CMK (cell line): ENCODE measurements around the gene MYEF2.

Source experiments
- DNase-seq: peaks from one replicate; pipeline ENCODE4 v3.0.0-alpha.2; 2010; ENCODE audit warnings: low read depth

The MYEF2 gene

GRCh38 chr15:48144889-48145288, 33.2 kb downstream of the MYEF2 start:
- DNase-seq, result no peak

DNA sequence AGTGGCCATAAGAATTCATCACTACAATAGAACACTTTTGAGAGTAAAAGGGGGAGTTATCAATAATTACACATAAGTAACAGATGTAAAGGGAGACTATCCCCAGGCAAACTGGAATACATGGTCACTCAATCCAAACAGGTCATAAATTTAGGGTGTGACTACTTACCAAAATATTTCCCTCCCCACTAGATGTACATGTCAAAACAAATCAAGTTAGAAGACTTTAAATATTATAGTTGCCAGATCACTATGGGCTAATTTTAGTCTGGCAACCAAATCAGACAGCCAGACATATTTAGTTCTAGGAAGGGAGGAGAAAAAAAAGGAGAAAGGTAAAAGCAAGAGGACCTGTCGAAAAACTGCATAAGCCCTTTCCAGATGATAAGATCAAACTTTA, 34.2 kb downstream of the MYEF2 start:
- no peak for DNase-seq

DNA sequence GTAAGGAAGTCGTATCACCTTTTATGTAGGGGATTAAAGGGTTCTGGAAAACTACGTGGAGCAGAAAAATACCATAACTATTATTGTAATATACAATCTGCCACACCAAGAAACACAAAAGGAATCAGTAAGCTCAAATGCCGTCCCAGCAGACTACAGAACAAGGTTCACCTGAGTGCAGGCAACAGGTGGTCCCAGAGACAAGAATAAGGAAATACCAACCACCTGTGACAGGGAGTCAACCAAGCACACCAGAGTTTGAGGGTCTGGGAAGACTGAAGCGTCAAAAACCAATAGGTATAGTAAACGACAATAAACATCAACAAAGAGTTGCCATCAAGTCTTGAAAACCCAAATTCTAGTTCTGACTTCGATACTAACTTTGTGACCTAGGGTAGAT, 45.2 kb downstream of the MYEF2 start:
- DNase-seq, result no peak

DNA sequence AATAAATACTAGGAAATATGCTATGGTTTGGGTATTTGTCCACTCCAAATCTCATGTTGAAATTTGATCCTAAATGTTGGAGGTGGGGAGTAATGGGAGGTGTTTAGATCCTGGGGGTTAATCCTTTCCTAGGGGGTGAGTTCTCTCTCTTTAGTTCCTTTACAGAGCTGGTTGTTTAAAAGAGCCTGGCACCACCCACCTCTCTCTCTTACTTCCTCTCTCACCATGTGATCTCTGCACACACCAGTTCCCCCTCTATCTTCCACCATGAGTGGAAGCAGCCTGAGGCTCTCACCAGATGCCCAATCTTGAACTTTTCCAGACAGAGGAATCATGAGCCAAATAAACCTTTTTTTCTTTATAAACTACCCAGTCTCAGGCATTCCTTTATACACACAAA, 46.8 kb downstream of the MYEF2 start:
- DNase-seq, result no peak

DNA sequence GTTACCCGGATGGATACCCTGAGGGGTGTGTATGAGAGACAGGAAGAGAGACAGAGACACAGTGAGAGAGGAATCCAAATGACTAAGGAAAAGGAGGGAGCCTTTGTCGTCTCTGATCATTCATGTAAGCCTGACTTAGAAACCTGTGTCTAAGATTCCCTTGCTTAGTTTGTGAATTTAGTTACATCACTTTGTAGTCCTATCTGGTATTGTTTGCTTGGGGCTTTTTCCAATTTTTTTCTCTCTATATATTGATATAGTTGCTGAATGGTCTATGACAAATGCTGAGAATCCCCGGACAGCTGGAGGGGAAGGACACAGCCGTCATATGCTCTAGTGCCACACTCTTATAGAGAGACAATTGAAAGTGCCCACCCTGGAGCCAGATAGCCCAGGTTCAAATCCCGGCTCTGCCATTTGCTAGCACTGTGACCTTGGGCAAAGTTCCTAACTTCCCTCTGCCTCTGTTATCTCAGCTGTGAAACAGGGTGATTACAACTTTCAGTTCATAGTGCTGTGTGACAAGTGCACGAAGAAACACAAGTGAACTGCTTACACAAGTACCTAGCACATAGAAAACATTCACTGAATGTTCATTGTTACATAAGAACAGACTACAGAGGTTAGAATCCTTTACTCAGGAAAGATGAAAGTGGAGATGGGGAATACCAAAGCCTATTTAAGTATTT, 51.3 kb downstream of the MYEF2 start:
- no peak for DNase-seq

GRCh38 chr15:48121849-48122248, 56.2 kb downstream of the MYEF2 start:
- no peak for DNase-seq

DNA sequence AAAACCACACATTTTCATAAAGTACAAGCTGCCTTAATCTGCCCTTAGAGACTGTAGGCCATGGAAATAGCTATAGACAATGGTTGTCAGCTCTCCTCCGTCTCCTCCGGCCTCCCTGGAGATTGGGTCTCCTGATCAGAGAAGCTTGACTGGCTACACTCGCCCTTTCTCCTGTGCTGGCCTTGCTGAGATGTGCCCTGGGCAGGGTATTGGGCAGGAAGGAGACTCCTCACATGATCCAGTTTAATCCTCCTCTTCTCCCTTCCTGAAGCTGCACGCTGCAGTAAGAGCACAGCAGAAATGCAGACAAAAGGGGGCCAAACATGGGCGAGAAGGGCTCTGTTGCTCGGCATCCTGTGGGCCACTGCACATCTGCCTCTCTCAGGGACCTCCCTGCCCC, 57.4 kb downstream of the MYEF2 start, which contains the start of gene SLC24A5:
TSS of gene SLC24A5 (plus strand) at position 246 of the 400 bp plus-strand sequence. CDS start at position 301, 55 bp downstream.
- no peak for DNase-seq

DNA sequence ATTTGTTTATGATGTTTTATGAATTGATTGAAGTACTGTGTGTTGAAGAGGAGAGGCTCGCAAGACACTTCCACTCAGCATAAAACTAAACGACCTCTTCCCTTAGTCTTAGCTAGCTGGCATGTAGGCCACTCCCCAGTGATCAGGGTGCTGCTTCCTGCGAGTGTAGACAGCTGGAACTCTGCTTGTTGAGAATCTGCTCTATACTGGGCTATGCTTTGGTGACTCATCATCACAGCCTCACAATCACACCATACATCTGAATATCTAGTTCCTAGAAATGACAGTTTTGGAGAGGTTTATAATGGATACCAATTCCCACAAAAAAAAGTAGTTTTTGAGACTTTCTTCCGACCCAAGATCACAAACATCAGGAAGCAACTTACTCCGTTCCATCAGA, 58.8 kb downstream of the MYEF2 start:
- no peak for DNase-seq

DNA sequence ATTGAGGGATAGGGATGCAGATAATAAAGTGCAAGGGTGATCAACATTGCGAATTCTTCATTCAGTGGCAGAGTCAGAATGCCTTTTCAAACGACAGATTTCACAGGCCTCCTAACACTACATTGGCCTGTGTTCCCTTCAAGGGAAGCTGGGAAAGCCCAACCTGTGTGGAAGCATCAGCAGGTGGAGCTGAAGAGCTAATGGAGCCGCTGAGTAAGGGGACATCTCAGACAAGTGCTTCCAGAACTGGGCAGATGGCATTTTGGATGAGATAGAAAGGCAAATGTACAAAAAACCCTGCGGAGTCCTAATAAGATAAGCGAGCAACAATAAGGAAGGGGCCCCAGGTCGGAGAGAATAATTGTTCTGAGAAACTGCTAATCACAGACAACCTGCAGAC, 65.9 kb downstream of the MYEF2 start:
- no peak for DNase-seq

GRCh38 chr15:48109856-48110531, 68.1 kb downstream of the MYEF2 start:
- DNase-seq, result no peak

GRCh38 chr15:48109212-48109611, 68.9 kb downstream of the MYEF2 start:
- no peak for DNase-seq

DNA sequence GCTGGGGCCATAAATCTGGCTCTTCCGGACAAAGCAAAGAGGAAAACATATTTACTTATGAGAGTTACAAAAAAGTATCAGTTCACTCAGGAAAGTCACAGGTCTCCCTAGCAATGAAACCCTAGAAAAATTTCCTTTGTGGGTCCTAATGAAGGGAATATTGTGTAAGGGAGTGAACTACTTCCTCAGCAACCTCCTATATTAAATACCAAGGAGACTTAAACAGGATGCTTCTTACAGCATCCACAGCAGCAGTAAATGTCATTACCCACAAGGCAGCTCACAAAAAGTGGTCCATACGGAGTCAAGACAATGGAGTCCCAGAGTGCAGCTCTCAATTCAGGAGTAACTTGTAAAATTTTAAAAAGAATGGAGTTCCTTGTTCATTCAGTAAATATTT, 72.2 kb downstream of the MYEF2 start:
- DNase-seq, result no peak

DNA sequence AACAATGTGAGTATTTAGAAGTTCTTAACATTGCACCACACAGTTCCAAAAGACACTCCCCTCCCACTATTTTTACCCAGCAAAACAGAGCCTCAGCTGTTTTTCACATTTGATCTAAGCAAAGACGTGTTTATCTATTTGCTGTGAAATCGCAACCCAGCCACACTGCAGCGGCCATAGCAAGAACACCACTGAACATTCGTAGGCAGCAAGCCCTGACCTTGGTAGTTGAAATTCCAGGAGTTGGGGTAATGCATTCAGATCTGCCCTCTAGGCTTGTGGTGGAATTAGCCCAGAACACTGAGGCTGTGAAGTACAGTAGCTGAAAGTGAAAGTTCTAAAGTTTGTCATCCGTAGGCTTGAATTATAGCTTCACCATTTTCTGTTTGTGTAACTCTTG, 74.4 kb downstream of the MYEF2 start:
- DNase-seq, result no peak

DNA sequence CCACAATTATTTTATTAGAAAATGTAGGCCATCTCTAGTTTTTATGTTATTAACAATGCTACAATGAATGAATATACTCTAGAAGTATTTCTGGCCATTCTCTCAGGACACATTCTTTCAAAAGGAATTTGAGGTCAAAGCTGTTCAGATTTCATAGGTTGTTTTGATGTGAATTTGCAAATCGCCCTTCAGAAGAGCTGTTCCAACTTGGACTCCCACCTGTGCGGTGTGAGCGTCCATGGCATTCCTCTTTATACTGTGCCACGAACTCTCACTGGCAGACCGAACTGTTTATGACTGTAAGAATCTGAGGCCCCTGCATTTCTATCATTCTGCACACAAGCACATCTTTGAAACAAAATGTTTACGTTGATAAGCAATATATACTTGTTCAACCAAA, 75.9 kb downstream of the MYEF2 start:
- DNase-seq, result no peak

DNA sequence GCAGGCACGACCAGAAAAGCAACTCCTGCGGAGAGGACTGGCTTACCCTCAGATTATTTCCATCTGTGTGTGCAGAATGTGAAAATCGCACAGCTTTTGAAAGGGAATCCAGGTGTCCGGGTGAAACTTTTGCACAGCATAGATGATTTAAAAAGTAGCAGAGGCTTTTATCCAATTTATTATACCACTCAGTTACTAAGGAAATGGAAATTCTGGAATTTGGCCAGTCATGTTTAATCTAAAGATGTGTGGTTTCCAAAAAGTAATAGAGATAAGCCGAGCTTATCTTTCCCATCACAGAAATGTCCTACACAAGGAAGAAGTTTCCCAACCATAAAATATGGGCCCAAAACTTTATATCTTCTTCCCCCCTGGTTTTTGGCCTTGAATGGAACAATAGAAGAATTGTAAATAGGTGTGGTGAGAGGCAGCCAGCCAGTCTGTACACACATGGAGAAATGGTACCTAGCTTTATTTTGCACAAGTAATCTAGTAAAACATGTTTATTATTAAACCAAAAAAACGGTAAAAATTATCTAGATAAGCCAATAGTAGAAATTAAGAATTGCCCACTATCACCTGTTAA, 76.6 kb downstream of the MYEF2 start:
- no peak for DNase-seq

- DNase-seq, result no peak
Observed at GRCh38 chr15:48097264-48097663, 80.8 kb downstream of the MYEF2 start.

DNA sequence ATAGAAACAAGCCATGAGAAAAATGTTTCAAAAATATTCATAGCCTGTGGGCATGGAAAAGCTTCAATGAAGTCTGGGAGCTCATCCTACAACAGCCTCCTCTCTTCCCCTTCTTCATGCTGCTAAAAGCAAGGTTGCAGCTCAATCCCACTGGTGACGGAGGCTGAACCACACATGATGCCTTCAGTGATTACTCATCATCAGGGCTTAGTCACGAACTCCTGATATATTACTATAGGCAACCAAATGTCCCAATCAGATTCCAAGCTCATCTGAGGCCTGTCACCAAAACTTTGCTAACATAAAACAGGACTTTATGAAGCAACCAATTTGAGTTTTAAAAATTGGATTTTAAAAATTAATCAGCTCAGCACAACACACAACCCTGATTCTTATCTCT, 81.3 kb downstream of the MYEF2 start:
- no peak for DNase-seq

DNA sequence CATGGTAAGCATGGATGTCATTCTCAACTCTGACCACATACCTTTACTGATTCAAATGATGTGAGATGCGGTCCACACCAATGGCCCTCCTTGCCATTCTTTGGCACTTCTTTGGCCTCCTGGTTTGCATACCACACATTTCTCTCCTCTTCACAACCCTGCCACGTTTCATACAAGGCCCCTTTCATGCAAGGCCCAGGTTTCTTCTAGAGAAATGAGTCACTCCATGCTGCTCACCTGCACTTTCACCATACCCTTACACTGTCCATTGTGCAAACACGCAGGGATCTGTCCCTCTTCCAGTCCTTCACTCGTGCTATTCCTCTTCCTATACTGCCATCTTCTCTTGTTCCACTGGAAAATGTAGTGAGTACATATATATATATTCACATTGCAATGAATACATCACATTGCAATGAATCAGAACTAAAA, 81.7 kb downstream of the MYEF2 start:
- DNase-seq, result no peak

DNA sequence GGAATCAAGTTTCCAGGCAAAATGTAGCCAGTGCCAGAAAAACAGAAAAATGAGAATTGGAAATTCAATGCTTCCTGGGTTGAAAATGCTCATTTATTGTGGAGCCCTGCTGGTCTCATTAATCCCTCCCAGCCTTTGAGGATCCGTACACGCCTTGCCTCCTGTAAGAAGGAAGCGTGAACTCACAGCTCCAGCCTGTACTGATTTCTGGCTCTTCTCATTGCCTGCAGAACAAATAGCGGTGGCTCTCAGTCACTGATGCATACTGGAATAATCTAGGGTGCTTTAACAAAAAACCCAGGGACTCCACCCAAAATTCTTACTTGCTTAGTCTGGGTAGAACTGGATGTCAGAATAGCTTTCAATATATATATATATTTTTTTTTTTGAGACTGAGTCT, 86.6 kb downstream of the MYEF2 start:
- no peak for DNase-seq

- DNase-seq, result no peak
Observed at GRCh38 chr15:48090666-48091065, 87.4 kb downstream of the MYEF2 start.

- DNase-seq, result no peak
Observed at GRCh38 chr15:48090115-48090514, 88.0 kb downstream of the MYEF2 start.

GRCh38 chr15:48089702-48090101, 88.4 kb downstream of the MYEF2 start:
- no peak for DNase-seq

GRCh38 chr15:48087844-48088243, 90.3 kb downstream of the MYEF2 start:
- DNase-seq, result no peak

GRCh38 chr15:48086576-48086975, 91.5 kb downstream of the MYEF2 start:
- DNase-seq, result no peak
